DOHH2 (cell line): ENCODE measurements around the gene TMEM181.

ENCODE experiments used
- EZH2phosphoT487 ChIP-seq: fragments of 200-600 bp; sonication (generic); IDR thresholded peaks from 2 replicates; pipeline ENCODE4 v1.6.1; 2017; ENCODE audit warnings: borderline replicate concordance, mild to moderate bottlenecking, antibody characterized with exemption, low read length, moderate library complexity, mixed read lengths
- TF ChIP-seq, protein P1 (sequence below): fragments of 200-600 bp; sonication (generic); IDR thresholded peaks from one replicate; pipeline ENCODE4 v1.5.1; 2014; ENCODE audit warnings: antibody characterized with exemption, mild to moderate bottlenecking, low read depth, low read length; ENCODE audit not compliant: poor library complexity, severe bottlenecking

DNA sequence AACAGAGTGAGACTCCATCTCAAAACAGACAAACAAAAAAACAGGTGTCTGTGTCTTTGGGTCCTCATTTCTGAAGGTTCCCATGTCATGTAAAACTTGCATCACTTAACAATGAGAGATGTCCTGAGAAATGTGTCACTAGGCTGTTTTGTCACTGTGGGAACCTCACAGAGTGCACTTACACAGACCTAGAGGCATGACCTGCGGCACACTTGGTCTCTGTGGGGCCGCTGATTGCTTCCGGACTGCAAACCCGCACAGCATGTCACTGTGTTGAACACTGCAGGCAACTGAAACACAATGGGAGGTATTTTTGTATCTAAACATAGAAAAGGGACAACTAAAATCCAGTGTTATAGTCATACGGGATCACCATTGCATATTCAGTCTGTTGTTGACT, 42.3 kb upstream of the TMEM181 start:
- TF ChIP-seq, protein P1, sequence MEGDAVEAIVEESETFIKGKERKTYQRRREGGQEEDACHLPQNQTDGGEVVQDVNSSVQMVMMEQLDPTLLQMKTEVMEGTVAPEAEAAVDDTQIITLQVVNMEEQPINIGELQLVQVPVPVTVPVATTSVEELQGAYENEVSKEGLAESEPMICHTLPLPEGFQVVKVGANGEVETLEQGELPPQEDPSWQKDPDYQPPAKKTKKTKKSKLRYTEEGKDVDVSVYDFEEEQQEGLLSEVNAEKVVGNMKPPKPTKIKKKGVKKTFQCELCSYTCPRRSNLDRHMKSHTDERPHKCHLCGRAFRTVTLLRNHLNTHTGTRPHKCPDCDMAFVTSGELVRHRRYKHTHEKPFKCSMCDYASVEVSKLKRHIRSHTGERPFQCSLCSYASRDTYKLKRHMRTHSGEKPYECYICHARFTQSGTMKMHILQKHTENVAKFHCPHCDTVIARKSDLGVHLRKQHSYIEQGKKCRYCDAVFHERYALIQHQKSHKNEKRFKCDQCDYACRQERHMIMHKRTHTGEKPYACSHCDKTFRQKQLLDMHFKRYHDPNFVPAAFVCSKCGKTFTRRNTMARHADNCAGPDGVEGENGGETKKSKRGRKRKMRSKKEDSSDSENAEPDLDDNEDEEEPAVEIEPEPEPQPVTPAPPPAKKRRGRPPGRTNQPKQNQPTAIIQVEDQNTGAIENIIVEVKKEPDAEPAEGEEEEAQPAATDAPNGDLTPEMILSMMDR = no peak
- no peak for TF ChIP-seq EZH2phosphoT487
